Transverse colon (tissue), 4 donors: ENCODE data around the gene INTS7.

Experiments used
- CTCF ChIP-seq, 5 experiments: fragments of 200-600 bp in 3 of 5; fragments of 450-650 bp in 2 of 5; sonication (generic) in 3 of 5; IDR thresholded peaks; 1 replicate in 2 of 5; 2 replicates in 3 of 5; pipeline ENCODE4 v1.5.1; 2016 to 2017; ENCODE audit warnings: antibody characterized with exemption in 5 of 5, inconsistent platforms in 3 of 5, mild to moderate bottlenecking in 2 of 5, moderate library complexity in 1 of 5
- POLR2A ChIP-seq: fragments of 450-650 bp; IDR thresholded peaks from one replicate; pipeline ENCODE4 v1.6.1; 2016; ENCODE audit warnings: antibody characterized with exemption, mild to moderate bottlenecking, moderate library complexity
- POLR2AphosphoS5 ChIP-seq, 3 donors: sonication (generic); formaldehyde crosslinking; IDR thresholded peaks; one replicate each; pipeline ENCODE4 v1.6.1; 2016; ENCODE audit warnings: antibody characterized with exemption in 3 of 3

GRCh38 chr1:212042436-212042835, 7.1 kb upstream of the INTS7 start:
- TF ChIP-seq CTCF (IDR thresholded peaks at IDR 0.05) (no peak), POLR2A (no peak), POLR2AphosphoS5 (IDR thresholded peaks at IDR 0.05) (no peak)
